HG03095 (cell line): ENCODE data around the gene DUSP9.

ENCODE experiments used
- ATAC-seq: cut with Tn5 transposase; IDR thresholded peaks from one replicate; pipeline ENCODE4 v1.9.1; 2021; ENCODE audit warnings: moderate library complexity; ENCODE audit not compliant: unreplicated experiment

Gene DUSP9

DNA sequence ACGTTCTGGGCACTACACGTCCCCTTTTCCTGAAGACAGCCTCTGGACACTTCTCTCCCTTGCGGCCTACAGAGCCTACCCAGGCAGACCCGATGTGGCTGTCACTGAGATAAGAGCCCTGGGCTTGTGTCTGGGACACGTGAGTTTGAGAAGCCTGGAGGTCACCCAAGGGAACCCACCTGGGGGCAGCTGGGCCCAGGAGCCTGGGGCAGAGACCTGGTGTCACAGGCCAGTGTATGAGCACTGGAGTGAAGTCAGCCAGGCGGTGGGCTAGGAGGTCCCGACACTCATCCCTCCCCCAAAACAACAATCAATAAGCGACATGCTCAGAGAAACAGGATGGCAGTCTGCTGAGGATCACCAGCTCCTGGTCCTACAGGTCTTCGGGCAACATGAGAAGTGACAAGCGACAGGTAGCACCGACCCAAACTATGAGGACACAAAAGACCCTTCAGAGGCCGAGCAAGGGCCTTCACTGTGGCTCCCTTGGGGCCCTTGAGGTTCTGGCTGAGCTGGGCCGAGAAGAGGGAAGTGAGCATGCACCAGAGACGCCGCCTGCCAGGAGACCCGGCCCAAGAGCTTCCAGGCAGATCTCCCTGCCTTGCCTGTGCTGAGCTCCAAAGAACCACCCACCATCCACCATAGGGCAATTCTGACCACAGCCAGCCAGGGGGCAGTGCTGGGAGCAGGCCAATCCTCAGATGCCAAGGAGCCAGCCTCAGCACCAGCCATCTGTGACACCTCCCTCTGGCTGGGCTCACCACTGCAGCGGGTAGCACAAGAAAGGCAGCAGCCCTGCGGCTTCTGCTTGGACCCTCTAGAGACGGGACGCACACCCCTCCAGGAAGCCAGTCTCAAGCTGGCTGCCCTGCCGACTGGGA, 11.0 kb upstream of the DUSP9 start:
- ATAC-seq, result no peak

DNA sequence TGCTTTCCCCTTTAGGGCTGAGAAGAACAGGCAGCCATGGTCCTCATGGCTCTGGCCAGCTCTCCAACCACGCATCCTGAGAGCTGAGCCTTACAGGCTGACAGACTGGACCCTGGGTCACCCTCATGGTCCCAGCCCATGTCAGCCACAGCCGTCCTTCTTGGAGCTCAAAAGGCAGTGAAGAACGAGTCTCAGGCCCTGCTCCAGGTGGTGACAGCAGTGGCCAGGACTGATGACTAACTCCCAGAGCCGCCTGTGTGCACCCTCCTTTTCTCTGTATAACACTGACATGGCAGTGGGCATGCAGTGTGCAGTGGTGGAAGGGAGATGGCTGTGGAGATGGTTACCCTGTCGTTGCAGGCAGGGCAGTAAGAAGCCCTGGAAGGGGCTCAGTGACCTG, 10.3 kb upstream of the DUSP9 start:
- no peak for ATAC-seq

DNA sequence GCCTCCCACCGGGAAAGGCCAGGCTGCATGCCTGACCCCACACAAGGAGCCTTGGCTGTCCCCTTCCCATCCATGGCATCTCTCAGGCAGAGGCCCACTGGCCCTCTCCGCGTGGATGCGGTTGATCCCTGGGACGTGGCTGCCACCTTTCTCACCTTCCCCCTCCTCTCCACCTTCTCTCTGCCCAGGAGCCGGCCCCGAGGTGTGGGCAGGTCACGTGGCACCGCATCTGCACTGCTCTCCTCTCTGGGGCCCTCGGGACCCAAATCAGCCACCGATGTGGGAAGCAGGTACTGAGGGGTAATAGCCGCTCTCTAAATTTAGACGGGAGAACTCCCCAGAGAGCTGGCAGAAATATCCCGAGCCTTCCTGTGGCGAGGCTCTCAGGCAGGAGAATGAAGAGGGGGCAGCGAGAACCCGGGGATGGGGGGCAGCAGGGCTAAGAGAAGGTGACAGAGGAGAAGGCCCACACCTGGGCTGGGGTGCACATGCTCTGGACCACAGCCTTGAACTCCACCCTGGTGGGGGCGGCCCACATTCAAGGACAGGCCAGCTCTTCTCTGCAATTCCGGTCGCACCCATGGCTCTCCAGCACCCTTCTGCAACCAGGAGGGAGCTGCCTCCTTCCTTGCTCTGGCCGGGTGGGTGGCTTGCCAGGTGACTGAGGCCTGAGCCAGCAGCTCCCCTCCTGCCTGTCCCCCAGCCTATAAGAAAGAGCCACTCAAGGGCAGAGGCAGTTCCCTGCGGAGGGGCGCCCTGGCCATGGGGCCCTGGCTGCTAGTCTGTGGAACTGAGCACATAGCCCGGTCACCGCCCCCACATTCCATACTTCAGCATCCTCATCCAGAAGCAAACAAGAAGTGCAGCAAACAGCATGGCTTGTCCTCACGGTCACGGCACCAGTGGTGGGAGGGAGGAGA, 9.6 kb upstream of the DUSP9 start:
- no peak for ATAC-seq

DNA sequence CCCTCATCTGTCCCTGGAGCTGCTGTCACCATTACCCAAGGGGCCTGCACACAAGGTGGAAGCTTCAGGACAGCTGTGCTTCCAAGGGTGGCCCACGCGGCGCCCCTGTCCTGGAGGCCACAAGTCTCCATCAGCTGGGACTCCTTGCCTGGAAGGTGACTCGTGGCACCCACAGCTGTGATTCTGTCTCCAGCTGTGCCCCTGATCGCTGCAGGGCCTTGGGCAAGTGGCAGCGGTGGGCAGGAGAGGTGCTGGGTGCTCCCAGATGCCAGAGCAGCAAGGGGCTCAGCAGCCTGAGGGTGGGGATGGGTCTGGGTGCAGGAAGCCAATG, 9.0 kb upstream of the DUSP9 start:
- ATAC-seq, result no peak

DNA sequence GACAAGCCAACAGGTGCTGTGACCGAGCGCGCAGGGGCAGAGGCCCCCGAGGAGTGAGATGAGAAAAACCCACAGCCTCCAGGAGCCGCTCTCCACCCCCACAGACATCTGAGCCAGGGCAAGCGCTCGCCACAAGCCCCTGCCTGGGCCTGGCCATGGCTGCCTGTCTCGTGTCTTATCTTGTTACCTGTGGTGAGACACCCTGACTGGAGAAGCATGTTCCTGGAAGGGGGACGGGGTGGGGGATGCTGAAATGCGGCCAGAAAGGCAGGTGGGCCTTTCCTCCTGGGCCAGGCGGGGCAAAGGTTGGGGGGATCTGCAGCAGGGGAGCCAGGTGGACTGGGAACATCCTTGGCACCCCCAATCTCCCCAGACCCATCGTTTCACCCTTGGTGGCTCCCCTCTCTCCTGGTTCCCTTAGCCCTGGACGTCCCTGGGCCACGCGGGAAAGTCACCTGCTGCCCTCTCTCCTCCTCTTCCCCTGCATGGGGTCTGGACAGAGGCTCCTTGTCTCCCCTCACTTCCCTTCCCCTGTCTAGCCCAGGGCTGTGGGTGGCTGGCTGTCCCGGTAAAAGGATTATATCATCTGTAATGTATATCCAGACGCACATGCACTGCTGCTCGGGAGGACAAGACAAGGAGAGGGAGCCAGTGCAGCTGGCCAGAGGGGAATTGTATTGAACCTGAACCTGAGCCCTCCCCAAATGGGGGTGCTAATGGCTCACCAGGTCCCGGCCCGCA, 8.4 kb upstream of the DUSP9 start:
- ATAC-seq, result no peak

DNA sequence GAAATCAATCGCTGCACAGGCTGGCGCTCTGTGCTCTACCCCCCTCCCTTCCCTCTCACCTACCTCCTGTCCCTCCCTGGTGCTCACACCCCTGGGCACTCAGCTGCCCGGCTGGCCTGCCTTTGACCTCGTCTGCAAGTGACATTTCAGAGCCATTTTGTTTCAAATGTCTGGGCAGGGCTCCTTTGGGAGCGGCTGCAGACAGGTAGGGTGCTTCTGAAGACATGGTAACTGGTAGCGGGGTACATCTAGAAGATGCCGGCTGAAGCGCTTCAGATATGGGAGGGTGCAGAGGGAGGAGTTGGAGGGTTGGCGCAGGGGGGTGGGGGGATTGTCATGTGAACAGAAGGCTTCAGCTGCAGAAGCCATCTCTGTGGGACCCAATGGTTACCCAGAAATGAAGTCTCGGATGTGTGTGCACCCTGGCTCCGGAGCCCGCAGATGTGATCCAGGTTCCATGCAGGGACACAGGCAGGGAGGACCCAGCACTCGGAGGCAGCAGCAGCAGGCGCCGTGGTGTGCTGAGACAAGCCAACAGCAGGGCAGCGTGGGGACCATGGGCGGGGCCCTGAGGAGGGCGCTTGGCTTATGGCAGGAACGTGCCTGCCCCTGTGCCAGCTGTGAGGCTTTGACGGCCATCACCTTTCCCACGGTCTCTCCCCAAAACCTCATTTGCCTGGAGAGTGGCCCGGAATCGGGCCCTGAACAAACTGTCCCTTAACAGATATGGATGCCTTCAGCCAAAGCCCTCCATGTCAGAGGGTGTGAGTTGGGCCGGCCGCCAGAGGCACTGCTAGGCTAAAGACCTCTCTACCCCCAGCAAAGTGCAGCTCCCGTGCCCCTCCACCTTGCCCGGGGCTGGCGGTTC, 7.6 kb upstream of the DUSP9 start:
- no peak for ATAC-seq

DNA sequence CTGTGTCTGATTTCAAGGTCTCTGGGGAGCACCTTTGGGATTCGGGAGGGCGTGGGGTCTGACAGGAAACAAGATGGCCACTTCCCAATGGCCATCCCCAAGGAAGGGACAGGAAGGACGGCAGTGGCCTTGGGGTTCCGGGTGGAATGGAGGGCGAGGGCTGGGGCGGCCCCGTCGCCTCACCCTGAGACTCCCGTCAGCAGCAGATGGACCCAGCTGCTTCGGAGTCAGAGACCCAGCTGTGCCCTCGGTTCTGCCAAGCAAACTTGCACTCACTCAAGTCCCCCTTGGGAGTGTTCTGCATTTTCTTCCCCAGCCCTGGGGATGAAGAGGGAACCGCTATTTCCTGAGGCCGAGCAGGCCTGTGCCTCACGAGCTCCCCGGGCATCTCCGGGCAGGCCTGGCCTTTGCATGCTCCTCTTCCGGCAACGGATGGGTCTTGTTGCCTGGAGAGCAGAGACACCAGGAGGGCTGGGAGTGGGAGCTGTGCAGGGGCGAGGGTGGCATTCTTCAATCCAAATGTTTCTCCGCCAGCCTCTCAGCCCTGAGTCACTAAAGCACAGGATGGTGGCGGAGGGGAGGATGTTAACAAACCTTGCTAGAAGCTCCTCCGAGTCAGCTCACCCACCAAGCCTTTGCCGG, 6.8 kb upstream of the DUSP9 start:
- ATAC-seq, result no peak

DNA sequence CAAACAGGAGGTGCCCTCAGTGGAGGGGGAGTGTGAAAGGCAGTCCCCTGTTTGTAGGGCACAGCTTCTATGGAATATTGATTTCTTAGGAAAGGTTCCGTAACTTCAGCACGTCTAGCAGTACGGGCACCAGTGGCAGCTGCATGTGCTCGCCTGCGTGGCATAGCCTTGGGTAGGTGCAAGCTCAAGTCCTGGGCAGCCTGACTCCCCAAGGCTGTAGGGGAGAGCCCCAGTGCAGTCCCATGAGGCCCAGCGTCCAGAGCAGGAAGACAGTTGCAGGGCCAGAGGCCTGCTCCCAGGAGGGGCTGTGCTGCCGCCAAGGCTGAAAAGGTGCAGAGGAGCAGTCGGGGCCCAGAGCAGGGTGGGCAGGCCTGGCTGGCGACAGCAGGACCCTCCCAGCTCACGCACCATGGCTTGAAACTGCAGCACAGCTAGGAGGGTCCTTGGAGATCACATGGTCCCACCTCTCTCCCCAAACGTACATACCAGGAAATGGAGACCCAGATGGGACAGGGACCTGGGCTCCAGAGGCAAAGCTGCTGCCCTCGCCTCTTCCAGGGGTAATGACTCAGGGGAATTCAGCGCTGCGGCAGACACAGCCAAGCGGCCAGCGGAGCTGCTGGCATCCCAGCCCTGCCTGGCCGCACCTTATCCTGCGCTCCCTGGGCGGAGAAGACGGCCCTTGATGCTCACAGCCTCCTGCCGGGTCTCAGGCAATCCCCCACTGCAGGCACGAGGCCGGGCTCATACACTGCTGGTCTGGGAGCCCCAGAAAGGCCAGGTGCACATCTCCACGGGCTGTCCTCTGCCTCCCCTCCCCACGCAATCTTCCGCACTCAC, 6.0 kb upstream of the DUSP9 start:
- ATAC-seq, result no peak

DNA sequence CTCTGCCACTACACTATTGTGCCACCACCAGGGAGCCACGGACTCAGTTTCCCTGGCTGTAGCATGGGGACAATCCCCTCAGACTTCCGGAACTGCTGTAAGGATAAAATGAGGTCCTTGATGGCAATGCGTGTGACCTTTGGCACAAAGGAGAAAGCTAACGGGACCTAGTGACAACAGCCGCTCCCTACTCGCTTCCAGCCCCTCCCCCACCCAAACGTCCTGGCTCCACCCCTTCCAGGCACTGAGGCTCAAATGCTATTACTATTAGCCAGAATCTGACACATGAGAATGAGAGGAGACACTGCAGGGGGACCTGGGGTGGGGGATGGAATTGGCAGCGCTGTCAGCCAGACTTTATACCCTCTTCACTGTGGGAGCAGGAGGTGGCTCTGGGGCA, 5.4 kb upstream of the DUSP9 start:
- no peak for ATAC-seq

DNA sequence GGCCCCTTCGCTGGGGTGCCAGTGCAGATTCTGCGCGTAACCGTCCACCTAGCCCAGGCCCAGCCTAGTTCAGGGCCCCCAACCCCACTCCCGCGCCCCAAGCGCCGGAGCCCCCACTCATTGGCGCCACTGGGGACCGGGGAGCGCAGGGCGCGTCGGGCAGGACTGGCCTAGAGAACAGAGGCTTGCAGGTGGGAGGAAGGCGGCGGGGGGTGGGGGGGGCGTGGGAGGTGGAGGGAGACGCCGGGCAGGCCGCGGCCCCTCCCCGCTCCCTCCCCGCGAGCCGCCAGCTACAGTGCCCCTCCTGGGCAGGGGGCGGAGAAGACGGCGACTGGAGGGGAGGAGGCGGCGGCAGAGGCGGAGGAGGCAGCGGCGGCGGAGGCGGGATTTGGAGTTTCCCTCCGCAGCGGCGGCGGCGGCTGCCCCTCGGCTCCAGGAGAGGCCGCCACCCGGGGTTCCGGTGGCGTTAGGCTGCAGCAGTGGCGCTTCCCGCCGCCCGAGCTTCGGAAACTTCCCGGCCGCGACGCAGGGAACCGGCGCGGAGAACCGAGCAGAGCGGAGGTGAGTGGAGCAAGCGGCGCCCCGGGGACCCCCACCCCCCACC, 4.8 kb upstream of the DUSP9 start:
- ATAC-seq, result no peak

DNA sequence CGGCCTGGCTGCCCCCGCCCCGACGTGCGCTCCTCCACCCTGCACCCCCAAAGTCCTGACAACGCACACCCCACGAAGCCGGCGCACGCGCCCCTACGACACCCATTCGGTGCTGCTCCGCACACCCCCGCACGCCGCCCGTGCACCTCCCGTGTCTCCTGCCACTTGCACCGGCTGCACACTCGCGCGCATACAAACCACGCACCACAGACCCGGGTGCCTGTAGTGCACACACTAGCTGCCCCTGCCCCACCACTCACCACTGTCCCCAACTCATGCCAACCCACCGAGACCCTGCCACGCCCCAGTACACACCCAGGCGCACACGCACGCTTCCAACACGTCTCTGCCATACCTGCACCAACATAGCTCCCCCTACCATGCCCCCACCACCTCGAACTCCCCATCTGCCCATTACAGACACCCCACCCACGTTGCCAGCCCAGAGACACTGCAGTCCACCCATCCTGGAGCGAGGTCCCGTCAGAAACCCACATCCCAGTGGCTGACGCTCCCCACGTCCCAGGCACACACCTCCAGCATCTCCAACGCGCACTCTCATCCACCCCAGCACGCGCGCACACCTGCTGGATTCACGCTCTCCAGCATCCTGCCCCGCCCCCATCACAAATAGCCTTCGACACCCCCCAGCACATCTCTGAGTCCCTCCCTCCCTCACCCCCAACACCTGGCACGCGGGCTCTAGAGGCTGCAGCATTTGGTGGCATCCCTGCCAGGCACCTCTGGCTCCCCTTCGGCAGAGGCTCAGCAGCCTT, 4.2 kb upstream of the DUSP9 start:
- no peak for ATAC-seq

DNA sequence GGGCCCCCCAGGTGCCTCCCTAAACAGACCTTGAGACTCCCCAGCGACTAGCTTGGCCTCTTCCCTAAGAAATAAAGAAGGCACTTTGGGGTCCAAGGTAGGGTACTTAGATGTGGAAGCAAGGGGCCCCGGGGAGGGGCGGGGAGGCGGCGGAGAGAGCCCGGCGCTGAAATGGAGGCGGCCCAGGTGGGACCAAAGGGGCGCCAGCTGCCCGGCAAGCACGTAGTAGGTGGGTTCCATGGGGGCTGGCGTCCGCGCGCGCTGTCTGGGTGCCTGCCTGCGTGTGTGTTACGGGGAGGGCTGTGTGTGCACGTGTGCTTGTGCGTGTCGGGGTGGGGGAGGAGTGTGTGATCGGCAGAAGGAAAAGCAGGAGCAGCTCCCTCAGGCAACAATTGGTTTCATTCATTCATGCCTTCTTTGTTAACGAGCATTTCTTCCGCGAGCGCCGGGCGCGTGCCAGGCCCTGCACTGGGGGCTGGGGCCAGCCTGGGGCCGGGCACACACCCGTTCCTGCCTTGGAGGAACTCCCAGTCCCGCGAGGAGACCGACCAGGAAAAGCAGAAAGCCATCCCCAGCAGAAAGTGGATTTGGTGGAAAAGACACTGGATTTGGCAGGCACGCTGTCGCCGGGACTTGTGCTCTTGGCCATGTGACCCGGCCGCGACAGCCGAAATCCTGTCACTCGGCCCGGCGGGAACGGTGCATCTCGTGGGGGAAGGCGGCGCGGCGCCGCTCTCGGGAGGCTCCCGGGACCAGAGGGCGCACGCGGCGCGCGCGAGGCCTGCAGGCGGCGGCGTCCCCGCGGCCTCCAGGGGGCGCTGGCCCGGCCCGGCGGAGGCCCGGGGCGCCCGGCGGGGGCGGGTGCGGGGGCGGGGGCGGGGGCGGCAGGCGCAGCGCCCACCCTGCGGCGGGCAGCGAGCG, 3.3 kb upstream of the DUSP9 start:
- no peak for ATAC-seq

DNA sequence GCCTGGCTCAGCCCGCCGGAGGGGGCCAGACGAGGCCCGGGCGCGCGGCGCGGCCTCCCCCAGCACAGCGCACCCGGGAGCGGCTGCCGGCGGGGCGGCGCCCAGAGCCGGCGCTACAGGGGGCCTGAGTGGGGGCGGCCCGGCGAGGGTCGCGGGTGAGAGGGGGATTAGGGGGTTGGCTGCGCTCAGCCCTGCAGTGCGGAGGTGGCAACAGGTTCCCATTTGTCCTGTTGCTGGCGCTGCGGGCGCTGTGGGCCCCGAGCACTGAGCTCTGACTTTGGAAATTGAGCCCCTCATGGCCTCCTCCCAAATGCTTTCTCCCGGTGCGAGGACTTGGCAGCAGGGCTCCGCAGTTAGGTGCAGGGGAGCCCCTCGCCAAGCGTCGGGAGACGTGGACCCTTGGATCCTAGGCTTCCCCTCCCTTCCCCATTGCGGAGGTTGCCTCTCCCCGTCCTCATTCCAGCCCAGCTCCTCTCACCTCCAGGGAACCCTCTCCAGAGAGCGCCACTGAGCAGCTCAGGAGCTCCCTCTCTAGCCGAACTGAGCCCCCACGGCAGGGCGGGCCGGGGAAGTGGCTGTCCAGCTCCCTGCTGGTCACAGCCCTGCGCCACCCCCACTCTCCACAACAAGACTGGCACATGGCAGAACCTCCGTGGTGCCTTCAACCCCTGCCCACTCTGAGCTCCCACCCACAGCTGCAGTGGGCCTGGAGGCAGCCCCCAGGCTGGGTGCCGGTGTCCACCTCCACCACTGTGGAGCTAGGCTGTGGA, 2.5 kb upstream of the DUSP9 start:
- ATAC-seq, result no peak

DNA sequence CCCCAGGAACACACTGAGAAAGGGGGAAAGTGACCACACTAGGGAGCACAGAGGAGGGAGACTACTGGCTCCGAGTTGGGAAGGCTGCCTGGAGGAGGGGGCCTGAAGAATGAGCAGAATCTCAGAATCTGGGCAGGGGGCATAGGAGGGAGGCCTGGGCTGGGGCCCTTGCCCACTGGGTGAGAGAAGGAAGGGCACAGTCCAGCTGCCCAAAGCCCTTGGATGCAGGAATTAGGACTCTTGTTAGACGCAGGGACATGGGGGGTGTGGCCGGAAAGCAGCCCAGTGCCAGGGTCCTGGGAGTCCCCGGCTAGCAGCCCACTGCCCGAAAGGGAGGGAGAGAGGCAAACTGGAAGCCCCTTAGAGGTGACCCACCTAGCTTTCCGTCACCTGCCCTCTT, 1.9 kb upstream of the DUSP9 start:
- ATAC-seq, result no peak

DNA sequence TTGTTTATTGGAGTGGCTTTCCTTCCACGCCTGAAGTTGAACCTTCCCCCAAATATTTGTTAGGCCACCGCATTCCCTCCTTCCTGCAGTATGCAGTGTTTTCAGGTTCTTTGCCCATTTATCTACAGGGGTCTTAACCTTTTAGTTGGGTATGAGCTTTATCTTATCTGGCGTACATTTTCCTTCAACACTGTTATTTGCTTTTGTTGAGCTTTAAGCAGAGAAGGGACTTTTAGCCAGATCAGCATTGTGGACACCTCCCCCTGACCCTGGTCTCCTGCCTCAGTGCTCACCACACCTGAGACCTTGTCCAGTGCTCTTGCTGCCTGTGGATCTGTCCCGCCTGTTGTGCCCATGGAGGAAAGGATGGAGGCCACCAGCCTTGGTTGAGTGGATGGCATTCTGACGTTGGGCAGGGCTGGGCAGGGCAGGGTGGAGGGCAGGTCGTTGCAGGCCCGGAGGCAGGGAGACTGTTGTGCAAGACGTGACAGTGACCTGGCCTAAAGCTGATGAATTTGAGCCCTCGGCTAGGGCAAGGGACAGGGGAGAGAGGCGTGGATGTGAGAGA, 998 bp upstream of the DUSP9 start:
- ATAC-seq, result no peak
